ENCODE measurements around the gene MTRFR. TPM values are rescaled to one million over a fixed set of nuclear protein-coding genes. Genes with fewer than 3 reads are reported as not detected.
"Not testable (repeated sequence)": the region's sequence is repeated elsewhere in the genome, so short reads cannot be mapped to it uniquely, and the experiment has no call there.

MTRFR gene
- total RNA-seq, 4 donors from 2014 or later: 14.4 to 17.9 (median 16.2) TPM

DNA sequence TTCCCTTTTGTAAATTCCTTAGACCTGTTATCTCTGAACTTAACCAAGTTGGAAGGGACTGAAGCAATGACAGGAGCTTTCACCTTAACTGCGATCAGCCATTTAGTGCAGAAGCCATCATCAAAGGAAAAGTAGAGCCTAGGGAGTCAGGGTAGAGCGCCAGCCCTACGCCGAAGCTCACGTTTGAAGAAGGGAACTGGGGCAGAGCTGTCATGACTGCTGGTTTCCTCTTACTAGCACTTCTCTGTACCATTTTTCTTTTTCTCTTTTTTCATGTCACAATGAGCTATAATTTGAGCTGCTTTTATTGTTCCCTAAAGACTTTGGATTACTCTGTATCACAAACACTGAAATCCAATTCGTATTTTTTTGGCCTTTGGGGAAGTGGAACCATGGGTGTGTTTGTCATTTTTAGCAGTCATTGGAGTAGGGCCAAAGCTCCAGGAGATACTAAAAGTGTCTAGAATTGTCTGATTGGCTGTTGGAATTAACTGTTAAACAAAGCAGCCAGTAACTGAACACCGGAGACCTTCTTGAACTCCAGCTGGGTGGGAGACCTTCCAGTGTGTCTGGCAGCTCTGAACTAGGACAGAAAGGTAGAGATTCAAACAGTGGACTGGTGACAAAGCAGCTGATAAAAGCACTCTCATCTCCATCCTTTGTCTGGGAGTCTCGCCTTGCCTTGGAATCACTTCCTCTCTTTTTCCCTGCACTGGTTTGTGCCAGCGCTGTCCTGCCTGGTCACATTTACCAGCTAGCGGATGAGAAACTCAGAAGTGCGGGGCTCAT lies 9.1 kb downstream of the MTRFR start:
- no peaks in the 10 kb centered on the region for H3K27me3 ChIP-seq
- H3K4me3 ChIP-seq (replicated peaks in 1 of 3): no peak overlapping the region
- no peak for DNase-seq
- no peaks in the 10 kb centered on the region for H3K9me3 ChIP-seq
- TF ChIP-seq, protein P1, sequence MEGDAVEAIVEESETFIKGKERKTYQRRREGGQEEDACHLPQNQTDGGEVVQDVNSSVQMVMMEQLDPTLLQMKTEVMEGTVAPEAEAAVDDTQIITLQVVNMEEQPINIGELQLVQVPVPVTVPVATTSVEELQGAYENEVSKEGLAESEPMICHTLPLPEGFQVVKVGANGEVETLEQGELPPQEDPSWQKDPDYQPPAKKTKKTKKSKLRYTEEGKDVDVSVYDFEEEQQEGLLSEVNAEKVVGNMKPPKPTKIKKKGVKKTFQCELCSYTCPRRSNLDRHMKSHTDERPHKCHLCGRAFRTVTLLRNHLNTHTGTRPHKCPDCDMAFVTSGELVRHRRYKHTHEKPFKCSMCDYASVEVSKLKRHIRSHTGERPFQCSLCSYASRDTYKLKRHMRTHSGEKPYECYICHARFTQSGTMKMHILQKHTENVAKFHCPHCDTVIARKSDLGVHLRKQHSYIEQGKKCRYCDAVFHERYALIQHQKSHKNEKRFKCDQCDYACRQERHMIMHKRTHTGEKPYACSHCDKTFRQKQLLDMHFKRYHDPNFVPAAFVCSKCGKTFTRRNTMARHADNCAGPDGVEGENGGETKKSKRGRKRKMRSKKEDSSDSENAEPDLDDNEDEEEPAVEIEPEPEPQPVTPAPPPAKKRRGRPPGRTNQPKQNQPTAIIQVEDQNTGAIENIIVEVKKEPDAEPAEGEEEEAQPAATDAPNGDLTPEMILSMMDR (IDR thresholded peaks at IDR 0.05): no peak
- no peak for TF ChIP-seq POLR2A (IDR thresholded peaks at IDR 0.05)
- intact Hi-C loops (cut with DNase I): no loop called here
- H3K36me3 ChIP-seq: no peaks in the 10 kb centered on the region
- H3K27ac ChIP-seq: peak overlapping the region in 1 of 3 donors; percentile 27
- 42 to 43% methylated on average over 11 of the region's 11 CpGs for WGBS, 2 donors
- H3K4me1 ChIP-seq: peaks cover 8 to 12% of the 10 kb centered on the region in 2 donors

DNA sequence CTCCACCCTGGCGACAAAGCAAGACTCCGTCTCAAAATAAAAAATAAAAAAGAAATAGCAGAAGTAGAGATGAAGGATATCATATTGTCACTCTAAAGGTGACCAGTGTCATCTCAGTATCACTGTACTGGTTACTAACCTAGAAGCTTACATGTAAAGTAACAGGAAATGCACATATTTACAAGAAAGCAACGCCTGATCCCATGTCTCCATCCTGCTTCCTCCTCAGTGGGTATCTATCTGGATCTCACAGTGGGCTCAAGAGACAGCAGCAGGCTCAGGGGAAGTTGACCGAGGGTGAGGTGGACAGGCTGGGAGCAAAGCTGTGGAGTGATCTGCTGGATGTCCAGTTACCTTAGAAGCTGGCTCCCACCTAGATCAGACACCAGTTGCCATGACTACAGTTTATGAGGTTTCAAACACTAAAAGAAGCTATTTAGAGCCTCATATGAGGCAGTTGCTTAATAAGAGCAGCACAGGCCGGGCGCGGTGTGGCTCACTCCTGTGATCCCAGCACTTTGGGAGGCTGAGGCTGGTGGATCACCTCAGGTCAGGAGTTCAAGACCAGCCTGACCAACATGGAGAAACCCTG lies 10.5 kb downstream of the MTRFR start:
- Histone ChIP-seq H3K36me3 (no peaks in the 10 kb centered on the region), H3K4me1 (peaks cover 8 to 12% of the 10 kb centered on the region in 2 donors), H3K9me3 (no peaks in the 10 kb centered on the region), H3K4me3 (replicated peaks in 1 of 3) (no peak overlapping the region), H3K27ac (no peak overlapping the region), H3K27me3 (no peaks in the 10 kb centered on the region)
- TF ChIP-seq, protein P1 (IDR thresholded peaks at IDR 0.05): no peak
- no peak for TF ChIP-seq POLR2A (IDR thresholded peaks at IDR 0.05)
- intact Hi-C loops (cut with DNase I): no loop called here
- DNase-seq: no peak
- 77 to 81% methylated on average over 7 of the region's 7 CpGs for WGBS, 2 donors

DNA sequence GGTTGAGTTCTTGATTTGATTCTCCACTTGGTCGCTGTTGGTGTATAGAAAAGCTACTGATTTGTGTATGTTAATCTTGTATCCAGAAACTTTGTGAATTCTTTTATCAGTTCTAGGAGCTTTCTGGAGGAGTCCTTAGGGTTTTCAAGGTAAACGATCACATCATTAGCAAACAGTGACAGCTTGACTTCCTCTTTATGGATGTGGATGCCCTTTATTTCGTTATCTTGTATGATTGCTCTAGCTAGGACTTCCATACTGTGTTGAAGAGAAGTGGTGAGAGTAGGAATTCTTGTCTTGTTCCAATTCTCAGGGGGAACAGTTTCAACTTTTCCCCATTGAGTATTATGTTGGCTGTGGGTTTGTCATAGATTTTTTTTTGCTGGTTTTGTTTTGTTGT lies 12.4 kb downstream of the MTRFR start:
- no peaks in the 10 kb centered on the region for H3K9me3 ChIP-seq
- no peak overlapping the region for H3K4me3 ChIP-seq (replicated peaks in 1 of 3)
- no peak for DNase-seq
- intact Hi-C loops (cut with DNase I): no loop called here
- H3K27ac ChIP-seq: no peak overlapping the region
- WGBS, 2 donors: 96 to 97% methylated on average over 3 of the region's 3 CpGs
- no peaks in the 10 kb centered on the region for H3K36me3 ChIP-seq
- H3K4me1 ChIP-seq: peaks cover 11 to 15% of the 10 kb centered on the region in 2 donors
- no peak for TF ChIP-seq POLR2A (IDR thresholded peaks at IDR 0.05)
- TF ChIP-seq, protein P1 (IDR thresholded peaks at IDR 0.05): no peak
- no peaks in the 10 kb centered on the region for H3K27me3 ChIP-seq

DNA sequence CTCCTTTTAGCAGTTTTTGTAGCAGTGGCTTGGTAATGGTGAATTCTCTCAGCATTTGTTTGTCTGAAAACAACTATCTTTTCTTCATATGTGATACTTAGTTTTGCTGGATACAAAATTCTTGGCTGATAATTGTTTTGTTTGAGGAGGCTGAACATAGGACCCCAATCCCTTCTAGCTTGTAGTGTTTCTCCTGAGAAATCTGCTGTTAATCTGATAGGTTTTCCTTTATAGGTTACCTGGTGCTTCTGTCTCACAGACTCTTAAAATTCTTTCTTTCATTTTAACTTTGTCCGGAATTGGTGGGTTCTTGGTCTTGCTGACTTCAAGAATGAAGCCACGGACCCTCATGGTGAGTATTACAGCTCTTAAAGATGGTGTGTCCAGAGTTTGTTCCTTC lies 14.9 kb downstream of the MTRFR start:
- H3K27me3 ChIP-seq; H3K4me1 ChIP-seq; H3K36me3 ChIP-seq; H3K9me3 ChIP-seq; intact Hi-C loops (cut with DNase I); H3K27ac ChIP-seq; H3K4me3 ChIP-seq (replicated peaks in 1 of 3); DNase-seq: not testable (repeated sequence)
- WGBS, 2 donors: 96 to 100% methylated on average over 2 of the region's 2 CpGs

DNA sequence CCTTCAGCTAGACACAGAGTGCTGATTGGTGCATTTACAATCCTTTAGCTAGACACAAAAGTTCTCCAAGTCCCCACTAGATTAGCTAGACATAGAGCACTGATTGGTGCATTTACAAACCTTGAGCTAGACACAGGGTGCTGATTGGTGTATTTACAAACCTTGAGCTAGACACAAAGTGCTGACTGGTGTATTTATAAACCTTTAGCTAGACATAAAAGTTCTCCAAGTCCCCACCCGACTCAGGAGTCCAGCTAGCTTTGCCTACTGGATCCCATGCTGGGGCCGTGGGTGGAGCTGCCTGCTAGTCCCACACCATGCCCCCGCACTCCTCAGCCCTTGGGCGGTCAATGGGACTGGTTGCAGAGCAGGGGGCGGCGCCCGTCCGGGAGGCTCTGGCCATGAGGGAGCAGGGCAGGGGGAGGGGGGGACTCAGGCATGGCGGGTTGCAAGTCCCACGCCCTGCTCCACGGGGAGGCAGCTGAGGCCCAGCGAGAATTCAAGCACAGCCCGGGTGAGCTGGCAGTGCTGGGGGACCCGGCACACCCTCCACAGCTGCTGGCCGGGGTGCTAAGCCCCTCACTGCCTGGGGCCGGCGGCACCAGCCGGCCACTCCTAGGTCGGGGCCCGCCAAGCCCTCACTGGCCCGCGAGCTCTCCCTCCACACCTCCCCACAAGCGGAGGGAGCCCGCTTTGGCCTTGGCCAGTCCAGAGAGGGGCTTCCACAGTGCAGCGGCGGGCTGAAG lies 15.9 kb downstream of the MTRFR start:
- H3K36me3 ChIP-seq; DNase-seq; H3K27me3 ChIP-seq; H3K4me1 ChIP-seq; H3K4me3 ChIP-seq (replicated peaks in 1 of 3); intact Hi-C loops (cut with DNase I); H3K9me3 ChIP-seq; H3K27ac ChIP-seq: not testable (repeated sequence)
- 98 to 100% methylated on average over 3 to 9 of the region's 26 CpGs for WGBS, 2 donors

Measured in thyroid gland (tissue), 4 donors.